Thoracic aorta (tissue), 2 donors: ENCODE results near the gene KRT71. TPM values are rescaled to one million over a fixed set of nuclear protein-coding genes. Genes with fewer than 3 reads are reported as not detected.

Source experiments
- ATAC-seq: fragments of 150-250 bp; one replicate; pipeline ENCODE4 v1.8.0; 2017; ENCODE audit warnings: low read depth; ENCODE audit not compliant: insufficient number of reproducible peaks, low FRiP score
- DNase-seq: peaks from one replicate; pipeline ENCODE4 v3.0.0-alpha.2; 2020; ENCODE audit warnings: low spot score
- H3K27ac ChIP-seq, 2 donors: fragments of 200-600 bp; sonication (generic); 1 replicate in 1 of 2; 2 replicates in 1 of 2; pipeline ENCODE4 v1.5.1; 2016; ENCODE audit warnings: mild to moderate bottlenecking in 2 of 2, moderate library complexity in 2 of 2
- H3K27me3 ChIP-seq: fragments of 200-600 bp; sonication (generic); replicated peaks from 2 replicates; pipeline ENCODE4 v1.6.0; 2016; ENCODE audit warnings: mild to moderate bottlenecking; ENCODE audit not compliant: insufficient read depth
- H3K36me3 ChIP-seq: fragments of 200-600 bp; sonication (generic); one replicate; pipeline ENCODE4 v1.5.1; 2016
- H3K4me1 ChIP-seq, 2 donors: fragments of 200-600 bp; sonication (generic); 1 replicate in 1 of 2; 2 replicates in 1 of 2; pipeline versions ENCODE4 v1.5.1 to v1.6.0; 2016; ENCODE audit warnings: low read depth in 2 of 2, mild to moderate bottlenecking in 1 of 2; ENCODE audit not compliant: control insufficient read depth in 1 of 2
- H3K4me3 ChIP-seq: fragments of 200-600 bp; sonication (generic); 2 replicates; pipeline ENCODE4 v1.5.1; 2016; ENCODE audit warnings: mild to moderate bottlenecking
- H3K9me3 ChIP-seq: fragments of 200-600 bp; sonication (generic); 2 replicates; pipeline ENCODE4 v1.5.1; 2016
- CTCF ChIP-seq: fragments of 200-600 bp; sonication (generic); IDR thresholded peaks from one replicate; pipeline ENCODE4 v1.5.1; 2019; ENCODE audit warnings: antibody characterized with exemption
- total RNA-seq, 2 donors: library from RNA; depleted of rRNA; stranded (reverse); fragments of >200 nt; gene quantifications; one replicate each; pipeline versions ENCODE4 v1.1.0 to v1.2.3, GENCODE V29; 2016

The KRT71 gene
- total RNA-seq: not detected

GRCh38 chr12:52552681-52553195, at the start of gene KRT71:
KRT71 (minus strand) TSS chr12:52553145; CDS start chr12:52553077, 68 bp downstream.
- Histone ChIP-seq H3K4me3 (no peak within 1 kb of the TSS), H3K27me3 (no peaks in the 10 kb centered on the region), H3K4me1 (no peaks in the 10 kb centered on the region), H3K27ac (no peak within 1 kb of the TSS), H3K36me3 (no peaks in the 10 kb centered on the region), H3K9me3 (no peaks in the 10 kb centered on the region)
- DNase-seq (no peak), ATAC-seq (no peak)
- TF ChIP-seq CTCF: no peak

- Histone ChIP-seq H3K27me3 (no peaks in the 10 kb centered on the region), H3K9me3 (no peaks in the 10 kb centered on the region), H3K36me3 (no peaks in the 10 kb centered on the region), H3K4me1 (no peaks in the 10 kb centered on the region), H3K4me3 (no peak overlapping the region), H3K27ac (no peak overlapping the region)
- no peak for ATAC-seq
- DNase-seq: no peak
- TF ChIP-seq CTCF: no peak
These were observed 49.6 kb upstream of the KRT71 start for GRCh38 chr12:52602552-52602951.

GRCh38 chr12:52601671-52602070, 48.7 kb upstream of the KRT71 start:
- no peaks in the 10 kb centered on the region for H3K9me3 ChIP-seq
- TF ChIP-seq CTCF: no peak
- no peak for DNase-seq
- no peaks in the 10 kb centered on the region for H3K4me1 ChIP-seq
- no peak overlapping the region for H3K4me3 ChIP-seq
- H3K27me3 ChIP-seq: no peaks in the 10 kb centered on the region
- no peak overlapping the region for H3K27ac ChIP-seq
- no peaks in the 10 kb centered on the region for H3K36me3 ChIP-seq
- no peak for ATAC-seq

GRCh38 chr12:52600941-52601481, 48.1 kb upstream of the KRT71 start, which contains the start of gene KRT72:
KRT72 (minus strand) TSS chr12:52601463; CDS start chr12:52601452, 11 bp downstream.
- Histone ChIP-seq H3K4me3 (no peak within 1 kb of the TSS), H3K4me1 (no peaks in the 10 kb centered on the region), H3K27me3 (no peaks in the 10 kb centered on the region), H3K27ac (no peak within 1 kb of the TSS), H3K9me3 (no peaks in the 10 kb centered on the region), H3K36me3 (no peaks in the 10 kb centered on the region)
- ATAC-seq (no peak), DNase-seq (no peak)
- TF ChIP-seq CTCF: no peak

GRCh38 chr12:52600475-52600874, 47.5 kb upstream of the KRT71 start:
- H3K4me1 ChIP-seq: no peaks in the 10 kb centered on the region
- ATAC-seq: no peak
- no peaks in the 10 kb centered on the region for H3K9me3 ChIP-seq
- no peaks in the 10 kb centered on the region for H3K27me3 ChIP-seq
- no peak overlapping the region for H3K4me3 ChIP-seq
- H3K27ac ChIP-seq: no peak overlapping the region
- no peaks in the 10 kb centered on the region for H3K36me3 ChIP-seq
- DNase-seq: no peak
- no peak for TF ChIP-seq CTCF
